PC-9 (cell line): ENCODE results near the gene SNX15. TPM values are rescaled to one million over a fixed set of nuclear protein-coding genes. Genes with fewer than 3 reads are reported as not detected.

Experiments
- BruUV-seq: library from RNA; stranded (reverse); fragments of 400-500 nt; replicated peaks from 2 replicates; lab custom pipeline; 2021; lab: Mats Ljungman, UMichigan
- CTCF ChIA-PET: fragments of 300-600 bp; sonication (Branson Sonifier 250); formaldehyde crosslinking; loops from one replicate; lab custom pipeline; 2022; ENCODE audit warnings: antibody characterized with exemption; lab: Charles Lee
- POLR2A ChIA-PET: fragments of 300-600 bp; sonication (Branson Sonifier 250); formaldehyde crosslinking; loops from one replicate; lab custom pipeline; 2022; ENCODE audit warnings: antibody characterized with exemption; ENCODE audit not compliant: unreplicated experiment; lab: Charles Lee
- DNase-seq, 2 experiments: peaks; one replicate each; pipeline versions ENCODE4 v3.0.0 to v3.0.0-alpha.2; 2015 to 2022; ENCODE audit warnings: mixed read lengths in 1 of 2
- H2AFZ ChIP-seq: fragments of 200-600 bp; sonication (generic); 2 replicates; pipeline ENCODE4 v1.8.1; 2017; ENCODE audit warnings: antibody characterized with exemption
- H3F3A ChIP-seq: fragments of 200-600 bp; sonication (generic); 2 replicates; pipeline ENCODE4 v1.8.1; 2017; ENCODE audit warnings: antibody characterized with exemption, mild to moderate bottlenecking, low read depth; ENCODE audit not compliant: insufficient read depth
- H3K27ac ChIP-seq: fragments of 200-600 bp; sonication (generic); 2 replicates; pipeline ENCODE4 v1.6.1; 2016; ENCODE audit warnings: mixed run types
- H3K27me3 ChIP-seq: fragments of 200-600 bp; sonication (generic); 2 replicates; pipeline ENCODE4 v1.6.1; 2016; ENCODE audit warnings: low read depth, mixed run types; ENCODE audit not compliant: insufficient read depth
- H3K36me3 ChIP-seq: fragments of 200-600 bp; sonication (generic); 2 replicates; pipeline ENCODE4 v1.6.1; 2016; ENCODE audit warnings: low read depth, mixed run types
- H3K4me1 ChIP-seq: fragments of 200-600 bp; sonication (generic); replicated peaks from 2 replicates; pipeline ENCODE4 v1.6.1; 2016; ENCODE audit warnings: mixed run types; ENCODE audit not compliant: insufficient read depth
- H3K4me2 ChIP-seq: fragments of 200-600 bp; sonication (generic); 2 replicates; pipeline ENCODE4 v1.6.1; 2017; ENCODE audit warnings: mixed run types
- H3K4me3 ChIP-seq: fragments of 200-600 bp; sonication (generic); 2 replicates; pipeline ENCODE4 v1.6.1; 2016; ENCODE audit warnings: mixed run types
- H3K79me2 ChIP-seq: fragments of 200-600 bp; sonication (generic); 2 replicates; pipeline ENCODE4 v1.6.1; 2017; ENCODE audit warnings: low read depth, mixed run types
- H3K9me2 ChIP-seq: fragments of 200-600 bp; sonication (generic); 2 replicates; pipeline ENCODE4 v1.8.1; 2017; ENCODE audit warnings: mild to moderate bottlenecking; ENCODE audit not compliant: insufficient read depth
- H3K9me3 ChIP-seq: fragments of 200-600 bp; sonication (generic); 2 replicates; pipeline ENCODE4 v1.8.1; 2016; ENCODE audit warnings: low read depth; ENCODE audit not compliant: insufficient read depth
- H4K20me1 ChIP-seq: fragments of 200-600 bp; sonication (generic); 2 replicates; pipeline ENCODE4 v1.8.1; 2017; ENCODE audit not compliant: insufficient read depth
- EZH2 ChIP-seq: fragments of 200-600 bp; sonication (generic); IDR thresholded peaks from 2 replicates; pipeline ENCODE4 v1.8.0; 2017; ENCODE audit warnings: antibody characterized with exemption, low read depth
- intact Hi-C: fragments of 100-400 bp; cut with micrococcal nuclease; formaldehyde crosslinking; loops from one replicate; pipeline ENCODE4 v1.10.0; 2022; ENCODE audit not compliant: unreplicated experiment
- total RNA-seq: library from RNA; stranded (reverse); gene quantifications from 2 replicates; pipeline ENCODE4 v1.2.3, GENCODE V29; 2021
- TF ChIP-seq, protein P1 (sequence below): fragments of 200-600 bp; sonication (generic); conservative IDR thresholded peaks from 2 replicates; pipeline ENCODE4 v1.6.1; 2017; ENCODE audit warnings: mixed run types, antibody characterized with exemption, mild to moderate bottlenecking, moderate library complexity

The SNX15 gene
- total RNA-seq, 1 experiment from 2014 or later, result 38.2 TPM

GRCh38 chr11:64996327-64996709 is 30.9 kb upstream of the SNX15 start:
- H3K36me3 ChIP-seq, result no peaks in the 10 kb centered on the region
- intact Hi-C loops, result no loop called here
- H3K79me2 ChIP-seq, result no peaks in the 10 kb centered on the region
- H4K20me1 ChIP-seq, result no peaks in the 10 kb centered on the region
- no peak overlapping the region for H3K27ac ChIP-seq
- no peak overlapping the region for H3K4me3 ChIP-seq
- peak overlapping the region; percentile 39; the same call in 1 of the 2 replicates for H3K4me2 ChIP-seq
- H2AFZ ChIP-seq, result peak overlapping the region; percentile 25; the same call in 1 of the 2 replicates
- DNase-seq, result no peak
- no peaks in the 10 kb centered on the region for H3K27me3 ChIP-seq
- H3K4me1 ChIP-seq, result no peaks in the 10 kb centered on the region
- BruUV-seq, result no TSS peak
- no peaks in the 10 kb centered on the region for H3K9me3 ChIP-seq
- ChIA-PET POLR2A (interaction anchor here (0.6 to 0.7 kb wide), 4 partner anchors 11 to 77 kb away, joined by 4 to 8 read pairs (median 5); no protein-coding TSS in a partner anchor), CTCF (interaction anchor here (1.2 to 2.1 kb wide), 2 partner anchors 72 to 77 kb away, joined by 5 to 6 read pairs; partner anchors contain the start of gene PPP2R5B)
- H3K9me2 ChIP-seq, result no peaks in the 10 kb centered on the region
- TF ChIP-seq, protein P1, sequence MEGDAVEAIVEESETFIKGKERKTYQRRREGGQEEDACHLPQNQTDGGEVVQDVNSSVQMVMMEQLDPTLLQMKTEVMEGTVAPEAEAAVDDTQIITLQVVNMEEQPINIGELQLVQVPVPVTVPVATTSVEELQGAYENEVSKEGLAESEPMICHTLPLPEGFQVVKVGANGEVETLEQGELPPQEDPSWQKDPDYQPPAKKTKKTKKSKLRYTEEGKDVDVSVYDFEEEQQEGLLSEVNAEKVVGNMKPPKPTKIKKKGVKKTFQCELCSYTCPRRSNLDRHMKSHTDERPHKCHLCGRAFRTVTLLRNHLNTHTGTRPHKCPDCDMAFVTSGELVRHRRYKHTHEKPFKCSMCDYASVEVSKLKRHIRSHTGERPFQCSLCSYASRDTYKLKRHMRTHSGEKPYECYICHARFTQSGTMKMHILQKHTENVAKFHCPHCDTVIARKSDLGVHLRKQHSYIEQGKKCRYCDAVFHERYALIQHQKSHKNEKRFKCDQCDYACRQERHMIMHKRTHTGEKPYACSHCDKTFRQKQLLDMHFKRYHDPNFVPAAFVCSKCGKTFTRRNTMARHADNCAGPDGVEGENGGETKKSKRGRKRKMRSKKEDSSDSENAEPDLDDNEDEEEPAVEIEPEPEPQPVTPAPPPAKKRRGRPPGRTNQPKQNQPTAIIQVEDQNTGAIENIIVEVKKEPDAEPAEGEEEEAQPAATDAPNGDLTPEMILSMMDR, result no peak
- no peak for TF ChIP-seq EZH2
- H3F3A ChIP-seq, result 0 out of 2 replicates have a peak, but pooled peaks cover 3% of the 10 kb centered on the region

- Histone ChIP-seq H3K79me2 (no peaks in the 10 kb centered on the region), H3K36me3 (no peaks in the 10 kb centered on the region), H3F3A (0 out of 2 replicates have a peak, but pooled peaks cover 3% of the 10 kb centered on the region), H3K4me2 (peak within 1 kb of the TSS; percentile 39; the same call in 1 of the 2 replicates), H4K20me1 (no peaks in the 10 kb centered on the region), H3K9me2 (no peaks in the 10 kb centered on the region), H3K27me3 (no peaks in the 10 kb centered on the region), H3K27ac (no peak within 1 kb of the TSS), H3K9me3 (no peaks in the 10 kb centered on the region), H2AFZ (peak within 1 kb of the TSS; percentile 25; the same call in 1 of the 2 replicates), H3K4me3 (no peak within 1 kb of the TSS), H3K4me1 (no peaks in the 10 kb centered on the region)
- DNase-seq, result peak; percentile 62 to 66
- TF ChIP-seq, protein P1, result peak; percentile 64; the same call in 1 of the 2 replicates
- TF ChIP-seq EZH2, result no peak
- CTCF ChIA-PET, result interaction anchor here (0.8 to 2.1 kb wide), 3 partner anchors 73 to 79 kb away, joined by 3 to 6 read pairs (median 5); partner anchors contain the start of gene PPP2R5B
- POLR2A ChIA-PET, result interaction anchor here (0.6 to 1.3 kb wide), 5 partner anchors 11 to 78 kb away, joined by 4 to 8 read pairs (median 5); partner anchors contain the start of gene PPP2R5B
- intact Hi-C loops, result no loop called here
- BruUV-seq, result no TSS peak
Measured at GRCh38 chr11:64996710-64997380, 30.4 kb upstream of the SNX15 start, which contains the start of gene BATF2. TSS of gene BATF2 (minus strand) at chr11:64996971. CDS start at chr11:64996914, 57 bp downstream.

GRCh38 chr11:64998141-64998540 is 29.1 kb upstream of the SNX15 start:
- no peak overlapping the region for H3K4me2 ChIP-seq
- no TSS peak for BruUV-seq
- intact Hi-C loops, result no loop called here

More at GRCh38 chr11:64998141-64998540, 29.1 kb upstream of the SNX15 start:
- Histone ChIP-seq H3K9me3 (no peaks in the 10 kb centered on the region), H3F3A (0 out of 2 replicates have a peak, but pooled peaks cover 3% of the 10 kb centered on the region), H3K27me3 (no peaks in the 10 kb centered on the region), H3K27ac (no peak overlapping the region), H2AFZ (no peak overlapping the region), H4K20me1 (no peaks in the 10 kb centered on the region), H3K79me2 (no peaks in the 10 kb centered on the region), H3K4me1 (no peaks in the 10 kb centered on the region), H3K9me2 (no peaks in the 10 kb centered on the region), H3K36me3 (no peaks in the 10 kb centered on the region), H3K4me3 (no peak overlapping the region)
- no peak for TF ChIP-seq EZH2
- TF ChIP-seq, protein P1, result no peak
- ChIA-PET CTCF (interaction anchor here (2.1 kb wide), 1 partner anchor 79 kb away, joined by 5 read pairs; no protein-coding TSS in a partner anchor), POLR2A (interaction anchor here (0.6 to 1.3 kb wide), 4 partner anchors 74 to 171 kb away, joined by 4 to 15 read pairs (median 6); partner anchors contain the start of genes PPP2R5B and TM7SF2)
- peak; percentile 41 to 60 for DNase-seq
